GM23338 (cell line): ENCODE measurements around the gene ENTPD6. TPM values are rescaled to one million over a fixed set of nuclear protein-coding genes. Genes with fewer than 3 reads are reported as not detected.

ENCODE experiments used
- ATAC-seq: fragments of 200-7000 bp; cut with Tn5 transposase; 3 replicates; pipeline ENCODE4 v1.9.1; 2020
- DNase-seq: peaks from one replicate; pipeline ENCODE4 v3.0.0-alpha.2; 2015; ENCODE audit warnings: low spot score
- H2AFZ ChIP-seq: fragments of 200-600 bp; sonication (generic); 2 replicates; pipeline ENCODE4 v1.8.0; 2016; ENCODE audit warnings: antibody characterized with exemption, mild to moderate bottlenecking, moderate library complexity
- H3F3A ChIP-seq: fragments of 200-600 bp; sonication (generic); replicated peaks from 2 replicates; pipeline ENCODE4 v1.8.0; 2017; ENCODE audit warnings: antibody characterized with exemption, mixed run types, low read depth
- H3K27ac ChIP-seq: fragments of 200-600 bp; sonication (generic); 2 replicates; pipeline ENCODE4 v1.6.1; 2016; ENCODE audit warnings: low read depth
- H3K27me3 ChIP-seq: fragments of 200-600 bp; sonication (generic); 2 replicates; pipeline ENCODE4 v1.8.0; 2016; ENCODE audit warnings: mild to moderate bottlenecking, mixed run types, moderate library complexity; ENCODE audit not compliant: insufficient read depth
- H3K36me3 ChIP-seq: fragments of 200-600 bp; sonication (generic); 2 replicates; pipeline ENCODE4 v1.8.0; 2016; ENCODE audit warnings: mild to moderate bottlenecking; ENCODE audit not compliant: insufficient read depth
- H3K4me1 ChIP-seq: fragments of 200-600 bp; sonication (generic); 2 replicates; pipeline ENCODE4 v1.8.0; 2016; ENCODE audit warnings: mild to moderate bottlenecking, moderate library complexity; ENCODE audit not compliant: insufficient read depth
- H3K4me2 ChIP-seq: fragments of 200-600 bp; sonication (generic); 2 replicates; pipeline ENCODE4 v1.7.1; 2017; ENCODE audit warnings: mixed run types
- H3K4me3 ChIP-seq: fragments of 200-600 bp; sonication (generic); 2 replicates; pipeline ENCODE4 v1.6.1; 2016; ENCODE audit warnings: mixed run types
- H3K79me2 ChIP-seq: fragments of 200-600 bp; sonication (generic); replicated peaks from 2 replicates; pipeline ENCODE4 v1.8.0; 2017; ENCODE audit warnings: mild to moderate bottlenecking; ENCODE audit not compliant: insufficient read depth
- H3K9me2 ChIP-seq: fragments of 200-600 bp; sonication (generic); 2 replicates; pipeline ENCODE4 v1.8.0; 2017; ENCODE audit not compliant: insufficient read depth
- H4K20me1 ChIP-seq: fragments of 200-600 bp; sonication (generic); replicated peaks from 2 replicates; pipeline ENCODE4 v1.8.0; 2017; ENCODE audit warnings: mild to moderate bottlenecking; ENCODE audit not compliant: insufficient read depth
- H3K27ac Mint-ChIP-seq: 2 replicates; pipeline ENCODE4 v1.8.0; 2020; ENCODE audit warnings: inconsistent platforms, mild to moderate bottlenecking, moderate library complexity, mixed read lengths
- H3K27me3 Mint-ChIP-seq: 3 replicates; pipeline ENCODE4 v1.8.0; 2022; ENCODE audit warnings: low read depth, mild to moderate bottlenecking, moderate library complexity, mixed read lengths, inconsistent platforms; ENCODE audit not compliant: insufficient read depth, poor library complexity
- H3K36me3 Mint-ChIP-seq: 3 replicates; pipeline ENCODE4 v1.8.0; 2021; ENCODE audit warnings: low read depth, mild to moderate bottlenecking, inconsistent platforms, moderate library complexity, mixed read lengths
- H3K4me1 Mint-ChIP-seq: 3 replicates; pipeline ENCODE4 v1.8.0; 2020; ENCODE audit warnings: mild to moderate bottlenecking, inconsistent platforms, mixed read lengths
- H3K4me3 Mint-ChIP-seq: 3 replicates; pipeline ENCODE4 v1.8.0; 2021; ENCODE audit warnings: moderate library complexity, mild to moderate bottlenecking, inconsistent platforms, mixed read lengths
- H3K9me3 Mint-ChIP-seq: 3 replicates; pipeline ENCODE4 v1.8.0; 2020; ENCODE audit warnings: moderate library complexity, mild to moderate bottlenecking, inconsistent platforms, mixed read lengths
- CREB1 ChIP-seq: fragments of 250-450 bp; sonication (Bioruptor Pico); IDR thresholded peaks from 2 replicates; pipeline ENCODE4 v1.5.0; 2020; ENCODE audit warnings: low read depth, mild to moderate bottlenecking, moderate library complexity
- EZH2 ChIP-seq: fragments of 200-600 bp; sonication (generic); IDR thresholded peaks from one replicate; pipeline ENCODE4 v1.8.0; 2017; ENCODE audit warnings: antibody characterized with exemption, mild to moderate bottlenecking, low read depth; ENCODE audit not compliant: unreplicated experiment
- EZH2phosphoT487 ChIP-seq: fragments of 200-600 bp; sonication (generic); IDR thresholded peaks from one replicate; pipeline ENCODE4 v1.8.1; 2018; ENCODE audit warnings: antibody characterized with exemption; ENCODE audit not compliant: unreplicated experiment
- NANOG ChIP-seq: IDR thresholded peaks from 2 replicates; pipeline ENCODE4 v1.6.1; 2016; ENCODE audit warnings: antibody characterized with exemption, borderline replicate concordance
- POLR2AphosphoS5 ChIP-seq: IDR thresholded peaks from 2 replicates; pipeline ENCODE4 v1.6.1; 2016; ENCODE audit warnings: antibody characterized with exemption, low read depth
- STAT1 ChIP-seq: IDR thresholded peaks from one replicate; pipeline ENCODE4 v1.6.1; 2016; ENCODE audit warnings: antibody characterized with exemption; ENCODE audit not compliant: unreplicated experiment
- ZNF114 ChIP-seq: fragments of 250-450 bp; sonication (Bioruptor Pico); IDR thresholded peaks from 2 replicates; pipeline ENCODE4 v1.5.0; 2020; ENCODE audit warnings: mild to moderate bottlenecking, moderate library complexity
- ZNF331 ChIP-seq: fragments of 250-450 bp; sonication (Bioruptor Pico); IDR thresholded peaks from 2 replicates; pipeline ENCODE4 v1.5.0; 2020; ENCODE audit warnings: low read depth, mild to moderate bottlenecking, moderate library complexity
- ZNF462 ChIP-seq: fragments of 250-450 bp; sonication (Bioruptor Pico); IDR thresholded peaks from 2 replicates; pipeline ENCODE4 v1.5.0; 2020; ENCODE audit warnings: mild to moderate bottlenecking, moderate library complexity
- polyA plus RNA-seq: library from polyadenylated mRNA; unstranded; fragments of >200 nt; fragmentation: Nextera tagmentation; extraction: Ambion mirVana; gene quantifications from 2 replicates; pipeline ENCODE4 v1.2.1, GENCODE V29; 2016
- total RNA-seq: library from RNA; depleted of rRNA; stranded (reverse); fragments of >200 nt; shearing (Covaris generic); gene quantifications from 2 replicates; pipeline ENCODE4 v1.2.3, GENCODE V29; 2014
- TF ChIP-seq, protein P1 (sequence below), 2 experiments: fragments of 200-600 bp in 1 of 2; sonication (generic) in 1 of 2; conservative IDR thresholded peaks; 2 replicates each; pipeline versions ENCODE4 v1.5.1 to v1.6.1; 2016 to 2017; ENCODE audit warnings: antibody characterized with exemption in 2 of 2, low read depth in 2 of 2, mild to moderate bottlenecking in 2 of 2, moderate library complexity in 1 of 2

Gene ENTPD6
- total and polyA plus RNA-seq, 2 experiments from 2014 or later = 19.3 to 45.9 TPM

- no peak for TF ChIP-seq ZNF462 (CRISPR knock-in tag)
- no peak for TF ChIP-seq STAT1
- no peak for TF ChIP-seq POLR2AphosphoS5
- no peak for TF ChIP-seq EZH2
- TF ChIP-seq ZNF114 (CRISPR knock-in tag) = no peak
Observed at GRCh38 chr20:25247518-25247955, 52.0 kb downstream of the ENTPD6 start (continued).

GRCh38 chr20:25247956-25248785 lies 52.7 kb downstream of the ENTPD6 start, which contains the start of gene PYGB:
Gene PYGB (plus strand): TSS chr20:25248085. CDS start chr20:25248179, 94 bp downstream.
- Histone ChIP-seq H3K4me1 (peaks cover 16% of the 10 kb centered on the region), H3K79me2 (peaks cover 43% of the 10 kb centered on the region), H2AFZ (peak within 1 kb of the TSS; percentile 99), H3K9me2 (no peaks in the 10 kb centered on the region), H3F3A (0 out of 2 replicates have a peak, but pooled peaks cover 7% of the 10 kb centered on the region), H4K20me1 (peaks cover 27% of the 10 kb centered on the region; the same call in 1 of the 2 replicates), H3K4me3 (peak within 1 kb of the TSS; percentile 93), H3K36me3 (no peaks in the 10 kb centered on the region), H3K4me2 (peak within 1 kb of the TSS; percentile 96), H3K27me3 (peaks cover 11% of the 10 kb centered on the region; the same call in 1 of the 2 replicates), H3K27ac (peak within 1 kb of the TSS; percentile 77; the same call in 1 of the 2 replicates)
- peak within 1 kb of the TSS; percentile 89 for H3K27ac Mint-ChIP-seq
- TF ChIP-seq CREB1 (CRISPR knock-in tag) (peak; percentile 32; the same call in 1 of the 2 replicates), EZH2phosphoT487 (no peak), ZNF331 (CRISPR knock-in tag) (no peak), NANOG (no peak), ZNF114 (CRISPR knock-in tag) (no peak), POLR2AphosphoS5 (peak; percentile 96)
- TF ChIP-seq, protein P1, sequence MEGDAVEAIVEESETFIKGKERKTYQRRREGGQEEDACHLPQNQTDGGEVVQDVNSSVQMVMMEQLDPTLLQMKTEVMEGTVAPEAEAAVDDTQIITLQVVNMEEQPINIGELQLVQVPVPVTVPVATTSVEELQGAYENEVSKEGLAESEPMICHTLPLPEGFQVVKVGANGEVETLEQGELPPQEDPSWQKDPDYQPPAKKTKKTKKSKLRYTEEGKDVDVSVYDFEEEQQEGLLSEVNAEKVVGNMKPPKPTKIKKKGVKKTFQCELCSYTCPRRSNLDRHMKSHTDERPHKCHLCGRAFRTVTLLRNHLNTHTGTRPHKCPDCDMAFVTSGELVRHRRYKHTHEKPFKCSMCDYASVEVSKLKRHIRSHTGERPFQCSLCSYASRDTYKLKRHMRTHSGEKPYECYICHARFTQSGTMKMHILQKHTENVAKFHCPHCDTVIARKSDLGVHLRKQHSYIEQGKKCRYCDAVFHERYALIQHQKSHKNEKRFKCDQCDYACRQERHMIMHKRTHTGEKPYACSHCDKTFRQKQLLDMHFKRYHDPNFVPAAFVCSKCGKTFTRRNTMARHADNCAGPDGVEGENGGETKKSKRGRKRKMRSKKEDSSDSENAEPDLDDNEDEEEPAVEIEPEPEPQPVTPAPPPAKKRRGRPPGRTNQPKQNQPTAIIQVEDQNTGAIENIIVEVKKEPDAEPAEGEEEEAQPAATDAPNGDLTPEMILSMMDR (conservative IDR thresholded peaks at IDR 0.05; ENCODE audit: low read depth in 2 of 2) = no peak
- H3K27me3 Mint-ChIP-seq = peaks cover 16% of the 10 kb centered on the region
- H3K9me3 Mint-ChIP-seq = no peaks in the 10 kb centered on the region; the same call in 2 of the 3 replicates
- peak; percentile 86 for DNase-seq
- H3K4me1 Mint-ChIP-seq = peaks cover 47% of the 10 kb centered on the region
- ATAC-seq = peak; percentile 65
- peaks cover 3% of the 10 kb centered on the region; the same call in 2 of the 3 replicates for H3K36me3 Mint-ChIP-seq
- peak within 1 kb of the TSS; percentile 90 for H3K4me3 Mint-ChIP-seq
